Middle frontal gyrus (tissue), 1 donor: ENCODE results near the gene COQ9.
"Not testable (repeated sequence)": the region's sequence is repeated elsewhere in the genome, so short reads cannot be mapped to it uniquely, and the experiment has no call there.

Experiments
- DNase-seq: peaks from one replicate; pipeline ENCODE4 v3.0.0-alpha.2; 2015; ENCODE audit warnings: low spot score; ENCODE audit errors: extremely low spot score

COQ9 gene

DNA sequence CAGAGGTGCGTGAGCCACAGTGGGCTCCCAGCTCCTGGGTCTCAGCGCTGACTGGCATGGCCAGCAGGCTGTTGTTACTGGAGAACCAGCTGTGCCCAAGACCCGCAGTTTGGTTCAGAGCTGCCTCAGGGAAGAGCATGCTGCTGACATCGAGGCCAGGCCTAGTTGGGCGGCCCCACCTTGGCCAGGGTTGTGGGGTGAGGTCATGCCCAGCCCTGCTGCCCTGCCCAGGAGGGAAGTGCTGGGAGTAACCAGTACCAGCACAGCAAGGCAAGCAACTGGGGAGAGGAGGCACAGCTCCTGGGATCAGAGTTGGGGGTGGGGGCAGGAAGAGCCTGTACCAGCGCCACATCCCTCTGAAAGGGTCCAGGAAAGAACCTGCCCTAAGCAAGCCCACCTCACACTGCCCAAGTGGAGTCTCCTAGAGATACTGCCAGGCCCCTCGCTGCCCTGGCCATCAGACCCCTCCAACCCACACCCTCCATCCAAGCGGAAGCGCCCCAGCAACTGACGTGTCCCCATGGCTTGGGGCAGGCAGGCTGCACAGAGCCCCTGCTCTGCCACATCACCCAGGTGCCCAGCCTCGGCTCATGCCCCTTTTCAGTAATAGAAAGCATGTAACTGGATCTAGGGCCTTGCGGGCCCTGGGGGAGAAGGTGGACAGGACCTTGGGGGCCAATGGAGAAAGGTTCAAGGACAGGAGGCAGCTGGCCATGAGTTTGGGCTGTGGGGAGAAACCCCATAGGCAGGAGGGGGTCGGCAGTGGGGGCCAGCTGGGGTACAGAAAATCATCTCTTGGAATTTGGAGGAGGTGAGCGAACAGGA is 38.0 kb downstream of the COQ9 start:
- no peak for DNase-seq

DNA sequence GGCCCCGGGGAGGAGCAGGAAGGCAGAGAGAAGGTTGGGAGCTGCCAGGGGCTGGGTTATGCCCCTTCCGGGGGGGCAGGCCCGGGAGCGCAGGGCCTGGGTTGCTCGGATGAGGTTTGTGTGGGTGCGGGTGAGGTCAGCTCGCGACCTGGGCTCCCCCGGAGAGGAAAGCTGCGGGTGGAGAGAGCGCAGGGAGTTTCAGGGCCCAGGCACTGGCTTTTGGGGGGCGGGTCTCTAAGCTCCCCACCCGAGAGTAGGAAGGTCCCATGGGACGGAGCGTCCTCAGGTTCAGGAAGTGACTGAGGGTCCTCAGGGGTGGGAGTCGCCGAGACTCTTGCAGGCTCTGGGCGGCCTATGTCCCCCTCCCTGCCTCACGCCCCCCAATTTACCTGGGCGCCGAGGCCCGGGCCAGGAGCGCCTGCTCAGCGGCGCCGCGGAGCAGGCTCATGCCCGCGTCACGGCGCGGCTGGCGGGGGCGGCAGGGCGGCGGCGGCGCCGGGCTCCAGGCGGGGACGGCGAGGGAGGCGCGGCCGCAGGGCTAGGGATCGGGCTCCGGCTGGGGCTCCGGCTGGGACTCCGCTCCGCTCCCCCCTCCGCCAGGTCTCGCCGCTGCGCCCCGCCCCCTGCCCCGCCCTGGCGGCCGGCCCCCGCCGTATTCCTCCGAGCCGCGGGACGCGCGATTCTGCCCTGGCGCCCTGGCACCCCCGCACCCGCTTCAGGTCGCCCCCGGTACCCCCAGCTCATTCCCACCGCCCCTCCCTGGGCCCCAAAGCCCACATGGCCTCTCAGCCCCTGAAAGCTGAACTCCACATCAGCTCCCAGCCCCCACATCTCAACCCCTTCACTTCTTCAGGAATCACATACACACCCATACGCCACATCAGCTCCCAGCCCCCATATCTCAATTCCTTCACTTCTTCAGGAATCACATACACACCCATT is 38.9 kb downstream of the COQ9 start, which contains the start of gene DOK4:
DOK4 (minus strand) TSS at position 578 of the 942 bp plus-strand sequence. CDS start 6,986 bp downstream, outside the sequence.
- DNase-seq: peak; percentile 27

DNA sequence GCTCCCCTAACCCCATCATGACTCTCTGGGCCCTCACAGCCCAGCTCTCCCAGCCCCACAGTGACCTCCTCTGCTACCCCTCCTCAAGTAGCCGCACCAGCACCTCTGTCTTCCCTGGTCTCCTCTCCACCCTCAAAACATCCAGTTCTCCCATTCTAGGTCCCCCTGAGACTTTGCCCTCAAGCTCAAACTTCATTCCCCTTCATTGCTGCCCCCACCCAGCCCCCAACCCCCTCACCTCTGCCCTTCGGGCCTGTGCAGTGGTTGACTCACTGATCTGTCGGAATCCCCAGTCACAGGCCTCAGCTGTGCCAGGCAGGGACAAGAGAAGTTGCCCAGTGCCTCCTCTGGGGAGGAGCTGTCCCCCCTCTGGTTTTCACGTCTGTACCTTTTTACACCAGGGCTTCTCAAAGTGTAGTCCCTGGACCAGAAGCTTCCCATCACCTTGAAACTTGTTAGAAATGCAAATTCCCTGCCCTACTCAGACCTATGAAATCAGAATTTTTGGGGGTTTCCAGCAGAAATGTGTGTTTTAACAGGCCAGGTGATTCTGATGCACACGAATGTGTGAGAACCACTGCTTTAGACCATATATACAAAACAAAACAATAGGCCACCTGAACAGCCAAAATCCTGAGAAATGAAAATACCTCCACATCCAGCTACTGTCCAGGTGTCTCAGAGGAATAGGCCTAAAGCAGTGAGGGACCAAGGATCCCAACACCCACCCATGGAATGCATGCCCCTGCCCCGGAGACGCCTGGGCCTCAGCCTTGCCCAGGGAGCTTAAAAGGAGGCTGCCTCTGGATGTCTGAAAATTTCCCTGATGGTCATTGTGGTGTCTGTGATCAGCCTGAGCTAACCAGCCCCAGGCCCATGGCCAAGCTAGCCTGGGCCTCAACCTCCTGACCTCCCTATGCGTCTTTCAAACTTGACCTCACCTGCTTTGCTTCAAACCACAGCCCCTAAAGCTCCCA is 39.9 kb downstream of the COQ9 start:
- DNase-seq: no peak

DNA sequence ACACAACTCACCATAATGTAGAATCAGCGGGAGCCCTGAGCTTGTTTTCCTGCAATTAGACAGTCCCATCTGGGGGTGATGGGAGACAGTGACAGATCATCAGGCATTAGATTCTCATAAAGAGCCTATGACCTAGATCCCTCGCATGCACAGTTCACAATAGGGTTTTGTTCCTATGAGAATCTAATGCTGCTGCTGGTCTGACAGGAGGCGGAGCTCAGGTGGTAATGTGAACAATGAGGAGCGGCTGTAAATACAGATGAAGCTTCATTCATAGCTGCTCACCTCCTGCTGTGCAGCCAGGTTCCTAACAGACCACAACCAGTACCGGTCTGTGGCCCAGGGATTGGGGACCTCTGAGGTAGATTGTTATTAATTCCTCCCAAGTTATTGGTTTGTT is 42.0 kb downstream of the COQ9 start:
- no peak for DNase-seq

DNA sequence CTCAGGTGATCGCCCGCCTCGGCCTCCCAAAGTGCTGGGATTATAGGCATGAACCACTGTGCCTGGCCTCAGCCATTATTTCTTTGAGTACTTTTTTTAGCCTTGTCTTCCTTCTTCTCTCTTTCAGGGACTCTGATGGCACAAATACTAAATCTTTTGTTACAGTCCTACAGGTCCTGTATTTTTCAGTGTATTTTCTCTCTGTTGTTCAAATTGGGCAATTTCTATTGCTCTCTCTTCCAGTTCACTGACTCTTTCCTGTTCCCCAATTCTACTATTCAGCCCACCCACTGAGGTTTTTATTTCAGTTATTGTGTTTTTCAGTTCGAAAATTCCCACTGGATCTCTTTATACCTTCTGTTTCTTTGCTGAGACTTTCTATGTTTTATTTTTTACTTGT is 46.5 kb downstream of the COQ9 start:
- no peak for DNase-seq

DNA sequence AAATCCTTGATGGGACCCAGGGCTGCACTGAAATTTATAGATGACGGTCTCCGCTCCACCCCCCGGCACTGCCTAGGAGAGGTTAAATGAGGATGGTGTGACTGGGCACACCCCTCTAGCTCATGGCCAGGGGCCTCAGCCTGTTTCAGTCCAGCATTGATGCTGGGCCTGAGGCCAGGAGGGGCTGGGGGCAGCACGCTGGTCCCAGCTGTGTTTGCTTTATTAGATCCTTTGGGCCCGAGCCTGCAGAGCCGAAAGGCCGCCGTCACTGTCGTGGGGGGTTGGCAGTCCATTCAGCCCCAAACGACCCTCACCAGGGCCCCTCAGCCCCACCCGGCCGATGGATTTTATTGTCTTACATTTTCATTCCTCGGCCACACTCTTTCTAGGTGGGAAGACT is 49.8 kb downstream of the COQ9 start:
- no peak for DNase-seq

DNA sequence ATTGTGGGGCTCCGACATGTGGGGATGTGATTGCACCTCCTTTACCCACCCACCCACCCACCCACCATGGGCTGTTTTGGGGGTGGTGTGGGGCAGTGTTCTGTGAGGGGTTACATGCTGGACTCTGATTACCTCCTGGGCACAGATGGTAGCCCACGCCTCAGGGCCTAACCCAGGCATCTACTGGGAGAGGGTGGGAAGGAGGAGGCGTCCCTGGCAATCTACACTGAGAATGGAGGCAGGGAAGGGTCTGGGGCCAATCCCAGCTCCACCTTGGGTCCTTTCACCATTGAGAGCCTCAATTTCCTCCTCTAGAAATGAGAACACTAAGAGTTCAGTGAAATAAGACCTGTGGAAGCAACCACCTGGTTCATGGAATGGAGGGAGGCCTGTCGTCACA is 50.8 kb downstream of the COQ9 start:
- DNase-seq: no peak

DNA sequence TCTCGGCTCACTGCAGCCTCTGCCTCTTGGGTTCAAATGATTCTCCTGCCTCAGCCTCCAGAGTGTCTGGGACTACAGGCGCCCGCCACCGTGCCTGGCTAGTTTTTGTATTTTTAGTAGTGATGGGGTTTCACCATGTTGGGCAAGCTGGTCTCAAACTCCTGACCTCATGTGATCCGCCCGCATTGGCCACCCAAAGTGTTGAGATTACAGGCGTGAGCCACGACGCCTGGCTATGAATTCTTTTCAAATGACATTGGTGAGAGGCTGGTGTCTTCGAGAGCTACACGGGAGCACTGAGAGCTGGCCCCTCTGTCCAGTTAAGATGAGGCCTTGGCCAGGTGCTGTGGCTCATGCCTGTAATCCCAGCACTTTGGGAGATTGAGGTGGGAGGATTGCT is 52.7 kb downstream of the COQ9 start:
- DNase-seq: not testable (repeated sequence)

DNA sequence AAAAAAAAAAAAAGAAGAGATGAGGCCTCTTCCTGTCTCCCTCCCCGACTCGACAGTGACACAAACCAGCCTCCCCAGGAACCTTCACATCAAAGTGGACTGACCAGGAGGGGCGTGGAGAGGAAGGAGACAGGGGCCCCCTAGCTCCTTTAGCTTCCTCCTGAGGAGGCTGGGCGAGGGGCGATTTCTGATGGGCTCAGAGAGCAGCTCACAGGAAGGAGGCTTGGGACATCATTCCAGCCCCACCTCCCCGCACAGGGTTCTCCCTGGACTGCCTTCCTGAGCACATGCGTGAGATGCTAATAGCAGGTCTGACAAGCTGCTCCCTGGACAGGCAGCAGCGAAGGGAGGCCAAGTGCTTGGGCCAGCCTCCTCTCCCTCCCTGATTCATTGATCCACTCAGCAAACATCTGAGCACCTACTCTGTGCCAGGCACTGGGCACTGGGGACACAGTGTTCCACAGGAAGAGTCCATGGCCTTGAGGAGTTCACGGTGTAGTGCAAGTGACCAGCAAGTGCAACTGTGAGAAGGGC is 53.4 kb downstream of the COQ9 start:
- DNase-seq: no peak

DNA sequence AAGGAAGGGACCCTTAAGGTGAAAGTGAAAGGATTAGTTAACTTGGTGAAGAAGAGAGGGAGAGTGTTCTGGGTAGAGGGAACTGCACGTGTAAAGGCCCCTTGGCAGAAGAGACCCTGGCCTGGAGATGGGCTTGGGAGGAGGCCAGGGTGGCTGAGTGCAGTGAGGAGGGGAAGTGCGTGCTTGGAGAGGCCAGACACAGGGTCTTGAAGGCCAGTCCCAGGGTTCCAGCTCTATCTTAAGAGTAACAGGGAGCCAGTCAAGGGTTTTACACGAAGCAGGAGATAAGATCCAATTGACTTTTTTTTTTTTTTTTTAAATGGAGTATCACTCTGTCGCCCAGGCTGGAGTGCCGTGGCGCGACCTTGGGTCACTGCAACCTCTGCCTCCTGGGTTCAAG is 54.2 kb downstream of the COQ9 start:
- no peak for DNase-seq

DNA sequence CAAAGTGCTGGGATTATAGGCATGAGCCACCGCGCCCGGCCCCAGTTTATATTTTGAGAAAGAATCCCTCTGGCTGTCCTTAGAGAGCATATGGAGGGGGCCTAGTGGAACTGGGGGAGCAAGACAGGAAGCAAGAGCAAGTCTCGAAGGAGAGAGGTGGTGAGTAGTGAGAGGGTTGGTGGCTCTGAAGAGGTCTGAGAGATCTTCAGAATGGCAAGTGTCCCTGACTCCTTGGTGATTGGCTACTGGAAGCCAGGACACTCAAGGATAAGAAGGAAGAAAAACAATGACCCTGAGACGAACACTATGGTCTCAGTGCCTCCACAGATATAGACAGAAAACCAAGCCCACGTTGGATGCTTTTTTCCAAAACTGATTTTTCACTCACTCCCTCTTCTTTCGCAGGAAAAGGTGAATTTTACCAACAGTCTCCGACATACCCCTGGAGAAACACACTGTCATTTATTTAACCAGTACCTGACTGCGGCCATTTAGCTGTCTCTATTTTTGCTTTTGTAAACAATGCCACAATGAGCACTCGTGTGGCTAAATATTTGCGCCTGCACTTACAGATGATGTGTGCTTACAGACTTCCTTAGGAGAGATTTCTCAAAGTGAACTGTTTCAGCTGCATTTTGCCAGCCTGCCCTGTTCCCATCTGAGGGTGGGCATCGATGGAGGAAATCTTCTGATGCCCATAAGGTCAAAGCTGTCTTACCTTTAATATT is 54.9 kb downstream of the COQ9 start:
- DNase-seq: no peak

DNA sequence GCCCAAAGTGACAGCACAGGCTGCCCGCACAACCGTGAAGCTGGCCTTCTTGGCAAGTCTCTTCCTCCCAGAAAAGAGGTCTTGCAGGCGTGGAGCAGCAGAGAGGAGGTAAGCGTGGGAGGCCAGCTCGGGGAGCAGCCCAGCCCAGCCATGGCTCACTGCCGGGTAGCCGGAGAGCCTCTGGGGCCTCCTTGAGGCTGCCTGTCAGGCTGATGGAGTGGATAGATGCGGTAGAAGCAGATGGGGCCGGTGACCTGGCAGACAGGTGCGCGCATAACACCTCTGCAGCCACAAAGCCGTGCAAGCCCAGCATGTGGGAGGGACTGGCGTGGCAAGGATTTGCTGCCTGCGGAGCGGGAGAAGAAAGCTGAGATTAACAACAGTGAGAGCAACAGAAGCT is 56.1 kb downstream of the COQ9 start:
- no peak for DNase-seq

DNA sequence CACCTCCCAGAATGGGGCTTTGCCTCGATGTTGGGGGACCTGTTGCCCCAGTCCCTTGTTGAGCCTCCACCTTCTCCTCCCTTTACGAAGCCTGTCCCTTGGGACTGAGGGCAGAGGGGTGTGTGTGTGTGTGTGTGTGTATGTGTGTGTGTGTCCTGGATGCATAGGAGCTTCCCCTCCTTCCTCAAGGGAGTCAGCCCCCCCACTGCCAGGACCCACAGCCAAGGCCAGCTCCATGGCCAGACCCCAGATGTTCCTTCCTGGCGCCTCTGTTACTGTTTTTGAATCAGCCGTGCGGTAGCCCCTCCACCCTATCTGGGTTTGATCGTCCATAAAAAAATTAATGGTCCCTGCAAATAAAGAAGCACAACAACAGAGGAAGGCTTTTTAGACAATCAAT is 56.7 kb downstream of the COQ9 start:
- no peak for DNase-seq

DNA sequence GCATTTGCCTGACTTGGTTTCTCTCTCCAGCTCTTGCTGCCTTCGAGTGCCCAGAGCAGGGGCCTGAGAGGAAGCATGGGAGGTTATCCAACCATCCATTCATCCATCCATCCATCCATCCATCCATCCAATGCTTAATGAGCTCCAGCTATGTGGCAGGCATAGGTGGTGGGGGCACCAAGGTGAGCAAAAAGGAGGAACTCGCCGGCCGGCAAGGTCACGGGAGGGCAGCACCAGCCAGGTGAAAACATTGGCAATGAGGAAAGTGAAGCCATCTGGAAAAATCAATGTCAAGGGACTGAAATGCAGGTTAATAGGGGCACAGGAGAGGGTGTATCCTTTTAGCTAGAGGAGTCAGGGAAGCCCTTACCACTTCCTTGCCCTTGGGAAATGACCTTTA is 57.2 kb downstream of the COQ9 start:
- DNase-seq: no peak

DNA sequence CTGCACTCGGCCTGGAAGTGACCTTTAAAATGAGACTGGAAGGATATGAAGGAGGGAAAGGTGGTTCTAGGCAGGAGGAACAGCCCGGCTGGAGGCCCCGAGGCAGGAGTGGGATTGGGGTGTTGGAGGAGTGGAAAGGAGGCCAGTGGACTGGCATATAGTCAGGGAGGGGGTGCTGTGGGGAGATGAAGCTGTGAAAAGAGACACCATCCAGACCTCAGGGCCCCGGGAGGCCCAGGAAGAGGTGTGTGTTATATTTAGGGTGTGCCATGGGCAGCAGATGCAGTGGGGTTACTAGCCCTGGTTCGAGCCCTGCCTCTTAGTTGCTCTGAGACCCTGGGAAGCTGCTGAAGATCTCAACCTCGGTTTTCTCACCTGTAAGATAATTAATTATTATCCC is 57.9 kb downstream of the COQ9 start:
- DNase-seq: no peak

DNA sequence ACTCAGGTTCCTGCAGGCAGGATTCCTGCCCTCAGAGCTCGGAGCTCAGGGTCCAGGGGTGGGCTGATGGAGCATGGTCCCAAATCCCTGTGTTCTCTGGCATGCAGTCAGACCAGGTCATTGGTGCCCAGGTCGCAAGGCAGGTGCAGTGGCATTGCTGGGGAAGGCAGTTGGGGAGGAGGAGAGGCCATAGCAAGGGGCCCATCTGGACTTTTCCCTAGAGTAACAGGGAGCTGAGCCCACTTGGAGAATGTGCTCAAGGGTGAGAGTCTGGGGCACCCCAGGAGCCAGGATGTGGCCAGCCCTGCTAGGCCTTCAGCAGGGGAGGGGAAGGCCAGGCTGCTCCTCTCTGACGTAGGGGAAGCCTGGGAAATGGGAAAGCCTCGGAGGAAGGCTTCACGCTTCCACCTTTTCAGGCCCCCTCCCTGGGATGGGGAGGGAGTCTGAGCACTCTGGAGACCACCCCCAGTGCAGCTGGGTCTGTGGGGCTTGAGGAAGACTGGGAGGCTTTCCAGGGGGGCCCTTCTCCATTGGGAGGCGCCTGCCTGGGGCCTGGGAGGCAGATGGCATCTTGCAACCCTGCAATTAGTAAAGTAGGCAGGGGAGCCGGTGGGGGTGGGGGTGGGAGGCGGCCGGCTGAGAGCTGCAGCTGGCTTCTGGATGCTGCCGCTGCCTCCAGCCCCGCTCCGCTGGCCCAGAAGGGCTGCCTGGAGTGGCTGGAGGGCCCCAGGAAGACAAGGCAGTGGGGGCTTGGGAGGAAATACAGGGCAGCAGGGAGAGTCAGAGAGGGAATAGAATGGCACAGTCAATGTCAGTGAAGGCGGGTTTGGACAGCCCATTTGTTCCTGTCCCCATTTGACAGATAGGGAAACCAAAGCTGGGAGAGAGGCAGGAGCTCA is 60.1 kb downstream of the COQ9 start:
- no peak for DNase-seq

DNA sequence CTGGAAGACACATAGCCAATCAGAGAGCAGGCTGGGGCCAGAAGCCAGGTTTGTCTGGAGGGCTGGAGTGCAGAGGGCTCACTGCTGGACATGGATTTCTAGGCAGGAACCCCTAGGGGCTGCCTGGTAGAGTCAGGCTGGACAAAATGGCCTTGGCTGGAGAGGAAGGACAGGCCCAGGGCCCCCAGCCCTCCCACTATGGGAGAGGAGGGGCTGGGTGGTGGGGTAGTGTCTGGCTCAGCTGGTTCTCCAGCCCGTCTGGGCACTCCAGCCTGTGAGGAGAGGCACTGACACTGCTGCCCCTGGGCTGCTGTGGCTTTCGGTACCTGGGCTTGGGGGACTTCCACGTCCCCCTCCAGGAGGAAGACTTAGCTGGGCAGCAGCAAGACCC is 60.8 kb downstream of the COQ9 start:
- DNase-seq: no peak

DNA sequence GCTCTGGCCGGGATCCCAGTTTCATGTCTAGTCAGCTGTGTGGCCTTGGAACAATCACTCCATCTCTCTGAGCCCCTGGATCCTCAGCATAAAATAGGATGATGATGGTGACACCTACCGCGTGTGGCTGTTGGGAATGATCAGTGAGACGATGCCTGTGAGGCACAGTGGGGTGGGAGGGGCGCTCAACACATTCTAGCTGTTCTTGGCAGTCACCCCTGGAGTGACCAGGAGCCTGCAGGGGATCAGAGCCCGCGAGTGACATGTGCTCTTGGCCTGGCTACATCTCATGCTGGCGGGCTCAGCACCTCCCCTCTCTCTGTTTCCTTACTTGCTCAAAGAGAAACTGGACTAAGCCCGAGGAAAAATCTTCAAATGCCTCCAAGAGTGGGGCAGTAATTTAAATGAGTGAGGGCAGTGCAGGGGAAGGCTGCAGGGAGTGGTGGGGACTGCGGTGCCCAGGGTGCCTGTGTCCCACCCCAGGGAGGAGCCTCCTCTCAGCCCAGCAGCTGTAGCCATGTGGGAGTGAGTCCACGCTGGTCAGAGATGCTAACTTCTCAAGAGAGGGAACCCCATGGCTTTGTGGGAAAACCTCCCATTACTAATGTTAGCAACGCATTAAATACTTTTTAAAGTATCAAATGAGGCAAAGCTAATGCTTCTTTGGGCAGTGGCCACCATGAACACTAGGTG is 62.1 kb downstream of the COQ9 start:
- no peak for DNase-seq
